ENCODE measurements around the gene WSCD1.
A peak's percentile ranks its signal among the peaks of the same experiment; 100 is the strongest.

Gene WSCD1

GRCh38 chr17:6069539-6070429 is at the start of gene WSCD1:
Gene WSCD1, plus strand, starts transcription at chr17:6070379. Its CDS starts 10,280 bp downstream, at chr17:6080659.
- no peak for DNase-seq (ENCODE audit: low read depth)

- DNase-seq (ENCODE audit: low read depth), result no peak
Measured at GRCh38 chr17:6021011-6021400, 49.2 kb upstream of the WSCD1 start.

DNA sequence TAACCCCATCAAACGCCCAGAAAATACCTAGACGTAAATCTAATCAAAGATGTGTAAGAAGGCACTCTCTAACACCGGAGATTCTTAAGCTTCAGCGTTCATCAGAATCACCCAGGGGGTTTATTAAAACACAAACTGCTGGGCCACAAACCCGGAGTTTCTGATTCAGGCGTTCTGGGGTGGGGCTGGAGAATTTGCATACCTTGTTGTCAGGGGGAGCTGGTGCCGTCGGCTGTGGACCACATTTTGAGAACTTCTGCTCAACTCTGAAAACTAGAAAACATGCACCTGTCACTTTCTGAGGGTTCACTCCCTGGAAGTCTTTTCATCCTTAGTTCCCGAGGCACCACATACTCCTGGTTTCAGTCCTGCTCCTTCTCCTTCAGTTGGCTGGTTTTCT is 48.6 kb upstream of the WSCD1 start:
- no peak for DNase-seq (ENCODE audit: low read depth)

DNA sequence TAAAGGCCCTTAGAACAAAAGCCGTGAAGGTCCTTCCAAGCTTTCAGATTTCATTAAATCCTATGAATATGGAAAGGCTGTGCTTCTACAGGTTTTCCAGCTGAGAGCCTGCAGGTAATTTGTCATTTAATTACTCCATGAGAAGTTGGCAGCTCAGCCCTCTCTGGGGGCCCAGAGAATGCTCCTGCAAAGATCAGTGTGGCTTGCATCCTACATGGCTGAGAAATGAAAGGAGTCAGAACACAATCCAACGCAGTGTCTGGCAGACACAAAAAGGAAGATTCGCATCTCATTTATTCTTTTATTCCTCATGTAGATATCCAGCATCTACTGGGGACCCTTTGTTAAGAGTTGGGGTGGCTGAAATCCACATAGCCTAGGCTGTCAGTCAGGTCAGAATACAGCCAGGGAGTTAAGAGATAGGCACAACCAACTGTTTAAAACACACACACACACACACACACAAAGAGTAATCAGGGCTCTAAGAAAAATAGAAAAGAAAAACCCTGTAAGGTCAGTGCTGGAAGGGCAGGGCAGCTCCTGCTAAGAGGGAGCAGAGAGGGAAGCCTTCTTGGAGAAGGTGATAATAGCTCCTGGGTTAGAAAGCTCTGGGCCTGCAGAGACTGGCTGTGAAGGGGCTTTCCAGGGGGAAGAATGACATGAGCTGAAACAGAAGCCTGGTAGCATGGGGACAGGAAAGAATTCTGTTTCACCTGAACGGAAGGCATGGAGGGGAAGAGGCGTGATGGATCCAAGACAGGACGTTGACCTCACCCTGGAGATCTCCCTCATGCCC is 46.9 kb upstream of the WSCD1 start:
- DNase-seq (ENCODE audit: low read depth), result no peak

- no peak for DNase-seq (ENCODE audit: low read depth)
Measured at GRCh38 chr17:6024576-6024975, 45.6 kb upstream of the WSCD1 start.

- no peak for DNase-seq (ENCODE audit: low read depth)
Measured at GRCh38 chr17:6027342-6028024, 42.7 kb upstream of the WSCD1 start.

DNA sequence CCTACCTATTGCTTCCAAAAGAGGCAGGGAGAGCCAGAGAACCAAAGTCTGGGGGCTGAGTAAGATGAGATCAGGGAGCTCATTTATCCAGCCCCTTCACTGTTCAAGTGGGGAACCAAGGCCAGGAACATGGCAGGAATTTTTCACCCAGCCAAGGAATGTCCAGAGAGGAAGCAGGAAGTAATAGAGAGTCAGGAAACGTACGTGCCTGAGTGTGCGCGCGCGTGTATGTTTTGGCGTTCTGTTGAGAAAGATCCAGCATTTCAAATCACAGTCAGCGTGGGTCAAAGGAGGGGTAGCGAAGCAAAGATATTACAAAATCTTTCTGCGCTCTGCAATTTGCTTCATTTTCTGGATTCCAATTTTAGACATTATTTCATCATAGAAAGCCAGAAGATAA is 41.9 kb upstream of the WSCD1 start:
- no peak for DNase-seq (ENCODE audit: low read depth)

DNA sequence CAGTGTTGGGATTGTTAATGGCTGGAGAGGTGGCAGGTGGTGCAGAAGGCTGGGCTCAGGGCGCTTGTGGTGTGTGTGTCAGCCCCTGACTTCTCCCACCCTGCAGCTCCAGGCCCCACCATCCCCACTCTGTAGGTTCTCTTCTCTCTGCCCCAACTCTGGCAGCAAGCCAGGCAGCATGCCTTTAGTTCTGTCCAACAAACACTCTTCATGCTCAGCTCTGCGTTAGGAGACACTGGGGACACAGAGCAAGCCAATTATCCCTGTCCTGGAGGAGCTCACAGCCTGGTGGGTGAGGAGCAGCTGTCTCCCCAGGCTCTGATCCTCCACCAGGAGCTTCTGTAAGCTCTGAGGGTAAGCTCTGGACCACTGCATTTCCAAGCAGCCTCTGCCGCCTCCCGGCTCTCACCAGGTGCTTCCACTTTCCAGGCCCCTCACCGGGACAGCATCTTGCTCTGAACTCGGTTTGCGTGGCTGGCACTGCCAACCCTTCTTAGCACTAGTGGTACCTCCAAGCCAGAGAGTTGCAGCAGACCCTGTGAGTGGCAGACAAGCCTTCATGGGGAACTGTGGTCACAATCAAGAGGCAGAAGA is 34.3 kb upstream of the WSCD1 start:
- no peak for DNase-seq (ENCODE audit: low read depth)

DNA sequence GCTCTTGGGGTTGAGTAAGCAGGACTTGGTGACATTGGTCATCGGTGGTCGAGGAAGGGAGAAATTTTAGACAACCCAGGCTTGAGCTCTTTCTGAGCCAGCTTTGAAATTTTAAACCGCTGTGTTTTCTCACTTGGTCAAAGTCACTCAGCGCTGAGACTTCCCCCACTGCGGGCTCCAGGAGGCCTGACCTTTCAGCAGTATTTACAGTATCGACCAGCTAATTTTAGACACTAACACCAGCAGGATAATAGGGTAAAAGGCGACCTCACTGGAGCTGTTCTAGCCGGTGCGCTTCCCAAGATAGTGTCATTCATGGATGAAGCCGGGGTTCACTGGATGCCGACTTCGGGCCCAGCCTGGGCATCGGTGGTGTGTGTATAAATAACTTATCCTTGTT is 29.7 kb upstream of the WSCD1 start:
- no peak for DNase-seq (ENCODE audit: low read depth)

DNA sequence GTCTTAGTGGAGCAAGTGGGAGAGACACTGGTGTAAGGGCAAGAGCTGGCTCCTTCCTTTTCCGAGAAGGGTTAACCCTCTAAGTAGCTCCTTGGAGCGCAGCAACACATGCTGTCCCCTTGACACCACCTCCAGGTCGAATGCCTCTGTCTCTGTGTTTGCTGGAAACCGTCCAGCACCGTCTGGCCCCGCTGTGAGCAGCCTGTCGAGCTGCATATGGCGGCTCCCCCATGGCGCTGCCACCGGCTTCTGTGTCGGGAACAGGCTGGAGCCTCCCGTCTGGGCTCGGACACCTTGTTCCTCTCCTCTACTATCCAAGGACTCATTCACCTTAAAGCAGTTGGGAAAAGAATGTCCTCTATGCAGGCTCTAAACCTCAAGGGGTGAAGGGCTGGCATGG is 28.9 kb upstream of the WSCD1 start:
- DNase-seq (ENCODE audit: low read depth), result no peak

- no peak for DNase-seq (ENCODE audit: low read depth)
Measured at GRCh38 chr17:6043405-6043804, 26.8 kb upstream of the WSCD1 start.

- DNase-seq (ENCODE audit: low read depth), result no peak
Measured at GRCh38 chr17:6044261-6044660, 25.9 kb upstream of the WSCD1 start.

- peak; percentile 8 for DNase-seq (ENCODE audit: low read depth)
Measured at GRCh38 chr17:6045621-6046357, 24.4 kb upstream of the WSCD1 start.

GRCh38 chr17:6046431-6046830 is 23.7 kb upstream of the WSCD1 start:
- no peak for DNase-seq (ENCODE audit: low read depth)

DNA sequence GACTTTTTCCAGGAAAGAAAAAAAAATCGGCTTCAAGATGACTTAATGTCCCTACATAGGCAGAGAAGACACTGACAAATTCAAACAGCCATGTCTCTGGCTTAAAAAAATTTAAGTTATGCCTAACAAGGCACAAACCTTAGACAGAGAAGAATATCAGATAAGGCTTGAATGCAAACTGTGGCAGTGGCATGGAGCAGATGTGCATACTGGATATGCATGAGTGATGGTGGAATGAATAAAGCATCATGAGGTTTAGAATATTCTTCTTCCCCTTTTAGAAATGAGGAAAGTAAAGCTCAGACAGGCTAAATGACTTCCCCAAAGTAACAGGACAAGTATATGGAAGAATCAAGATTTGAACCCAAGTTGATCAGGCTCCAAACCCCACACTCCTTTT is 23.2 kb upstream of the WSCD1 start:
- DNase-seq (ENCODE audit: low read depth), result no peak

GRCh38 chr17:6047966-6048365 is 22.2 kb upstream of the WSCD1 start:
- DNase-seq (ENCODE audit: low read depth), result peak; percentile 62

GRCh38 chr17:6048486-6048885 is 21.7 kb upstream of the WSCD1 start:
- DNase-seq (ENCODE audit: low read depth), result no peak

DNA sequence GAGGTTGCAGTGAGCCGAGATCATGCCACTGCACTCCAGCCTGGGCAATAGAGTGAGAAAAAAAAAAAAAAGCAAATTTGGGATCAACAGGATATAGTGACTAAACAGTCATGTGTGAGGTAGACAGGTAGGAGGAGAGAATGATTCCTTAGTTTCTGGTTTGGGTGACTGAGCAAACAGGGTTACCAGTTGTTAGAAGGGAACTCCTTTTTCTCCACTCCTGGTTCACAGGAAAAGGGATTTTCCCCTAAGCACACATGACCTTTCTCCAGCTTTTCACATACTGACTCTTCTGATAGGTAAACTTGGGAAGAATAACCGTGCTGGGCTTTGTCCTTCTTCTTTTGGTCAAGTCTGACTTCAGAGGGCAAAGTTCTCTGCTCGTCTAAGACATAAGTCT is 17.3 kb upstream of the WSCD1 start:
- no peak for DNase-seq (ENCODE audit: low read depth)

DNA sequence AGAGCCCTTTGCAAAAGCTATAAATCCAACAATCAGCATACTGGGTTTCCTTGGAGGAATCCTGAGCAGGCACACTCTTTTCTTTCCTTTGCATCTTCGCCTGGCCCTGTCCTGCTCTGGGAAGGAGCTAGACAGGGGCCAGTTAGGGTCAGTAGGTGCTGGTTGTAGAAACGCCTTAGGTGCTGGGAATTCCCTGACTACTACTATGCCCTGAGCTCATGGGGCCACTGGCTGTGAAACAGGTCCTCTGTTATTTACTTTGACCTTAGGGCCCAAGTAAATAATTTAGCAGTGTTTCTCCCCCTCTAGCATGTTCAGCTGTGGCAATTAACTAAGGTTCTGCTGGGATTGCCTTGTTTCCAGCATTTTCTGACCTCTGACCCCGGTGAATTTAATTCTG is 15.8 kb upstream of the WSCD1 start:
- DNase-seq (ENCODE audit: low read depth), result no peak

DNA sequence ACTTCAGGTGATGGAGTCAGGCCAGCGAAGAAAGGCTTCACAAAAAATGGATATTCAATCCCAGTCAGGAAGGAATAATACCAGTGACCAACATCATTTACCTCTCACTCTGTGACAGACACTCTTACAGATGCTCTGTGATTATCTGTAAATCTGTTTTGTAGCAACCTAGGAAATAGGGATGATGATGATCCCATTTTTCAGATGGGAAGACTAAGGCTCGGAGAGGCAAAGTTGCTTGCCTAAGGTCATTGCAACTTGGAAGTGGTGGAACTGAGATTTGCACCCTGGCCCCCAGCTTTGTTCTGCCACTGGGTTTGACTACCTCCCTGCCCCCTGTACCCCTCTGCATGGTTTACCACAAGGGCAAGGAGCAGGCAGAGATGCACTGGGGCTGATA is 14.1 kb upstream of the WSCD1 start:
- no peak for DNase-seq (ENCODE audit: low read depth)

DNA sequence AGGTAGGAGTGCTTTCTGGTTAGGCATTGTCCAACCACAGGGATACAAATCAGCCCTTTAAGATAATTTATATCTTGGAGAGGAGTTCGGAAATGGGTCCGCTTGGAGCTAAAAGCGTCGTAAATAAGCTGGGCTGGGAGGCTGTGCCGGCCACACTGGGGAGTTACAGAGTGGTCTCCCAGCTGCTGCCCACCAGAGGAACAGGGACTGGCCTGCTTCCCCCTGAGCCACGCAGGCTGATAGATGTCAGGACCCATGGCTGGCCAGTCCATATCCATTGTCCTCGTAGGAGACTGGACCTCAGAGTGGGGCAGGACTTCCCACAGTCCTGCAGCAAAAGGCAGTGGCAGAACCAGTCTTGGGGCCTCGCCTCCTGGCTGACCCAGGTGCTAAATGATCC is 12.6 kb upstream of the WSCD1 start:
- DNase-seq (ENCODE audit: low read depth), result no peak

DNA sequence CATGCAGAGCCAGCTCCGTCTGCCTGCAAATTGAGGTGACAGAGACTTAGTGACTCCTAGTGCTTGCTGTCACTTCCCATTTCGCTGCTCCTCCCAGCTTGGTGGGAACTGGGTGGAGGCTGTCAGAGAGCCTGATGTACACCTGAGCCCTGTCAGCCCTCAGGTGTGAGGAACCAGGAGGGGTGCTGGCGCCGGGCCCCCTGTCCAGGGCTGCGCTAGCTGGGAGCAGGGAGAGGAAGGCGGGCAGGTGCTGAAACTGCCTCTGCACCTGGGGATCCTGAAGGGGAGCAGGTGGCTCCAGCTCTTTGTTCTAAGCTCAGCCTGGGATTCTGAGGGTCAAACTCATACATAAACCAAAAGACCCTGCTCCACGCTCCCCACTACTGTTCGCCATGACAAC is 10.8 kb upstream of the WSCD1 start:
- DNase-seq (ENCODE audit: low read depth), result no peak

All from amniotic epithelial cell (primary cell).